Skeletal muscle tissue (tissue), 4 donors: ENCODE data around the gene SOCS7. TPM values are rescaled to one million over a fixed set of nuclear protein-coding genes. Genes with fewer than 3 reads are reported as not detected.

Experiments
- H3K27ac ChIP-seq: one replicate; pipeline ENCODE4 v1.7.0; 2013; ENCODE audit warnings: mild to moderate bottlenecking, low read depth, low read length, inconsistent platforms
- H3K27me3 ChIP-seq, 3 donors: one replicate each; pipeline ENCODE4 v1.7.0; 2013; ENCODE audit warnings: low read length in 3 of 3; ENCODE audit not compliant: control insufficient read depth in 3 of 3, insufficient read depth in 3 of 3
- H3K36me3 ChIP-seq, 3 donors: one replicate each; pipeline ENCODE4 v1.7.0; 2013; ENCODE audit warnings: low read length in 3 of 3; ENCODE audit not compliant: control insufficient read depth in 3 of 3, insufficient read depth in 3 of 3
- H3K4me1 ChIP-seq, 3 donors: one replicate each; pipeline ENCODE4 v1.7.0; 2013; ENCODE audit warnings: low read length in 3 of 3, mild to moderate bottlenecking in 3 of 3; ENCODE audit not compliant: control insufficient read depth in 3 of 3, insufficient read depth in 3 of 3
- H3K4me3 ChIP-seq, 3 donors: one replicate each; pipeline ENCODE4 v1.7.0; 2013; ENCODE audit warnings: low read length in 3 of 3
- H3K9ac ChIP-seq, 3 donors: one replicate each; pipeline ENCODE4 v1.7.0; 2013; ENCODE audit warnings: low read length in 3 of 3, mild to moderate bottlenecking in 3 of 3, moderate library complexity in 2 of 3, low read depth in 1 of 3
- H3K9me3 ChIP-seq, 3 donors: one replicate each; pipeline ENCODE4 v1.7.0; 2013; ENCODE audit warnings: low read length in 3 of 3; ENCODE audit not compliant: control insufficient read depth in 3 of 3
- total RNA-seq: library from RNA; depleted of rRNA; stranded (reverse); fragments of >200 nt; gene quantifications from one replicate; pipeline ENCODE4 v1.2.3, GENCODE V29; 2014
- donor health status: Osteomylitis.

SOCS7 gene
- total RNA-seq, 1 donor from 2014 or later = 13.0 TPM

DNA sequence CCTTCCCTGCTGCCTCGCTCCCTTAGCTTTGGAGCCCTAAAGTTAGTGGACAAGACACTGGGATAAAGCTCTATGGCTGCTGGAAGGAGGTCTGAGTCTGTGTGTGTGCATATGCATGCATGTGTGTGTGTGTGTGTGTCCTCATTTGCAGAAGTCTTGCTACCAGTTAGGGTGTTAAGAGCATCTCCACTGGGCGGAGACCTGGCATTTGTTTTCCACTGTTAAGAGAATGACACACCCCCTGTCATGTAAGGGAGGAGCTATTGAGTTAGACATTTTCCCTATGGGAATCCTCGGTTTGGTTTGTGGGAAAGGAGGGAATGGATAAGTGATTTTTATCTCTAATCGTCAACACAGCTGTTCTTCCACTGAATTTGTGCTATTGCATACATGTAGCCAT lies 51.8 kb downstream of the SOCS7 start:
- Histone ChIP-seq H3K4me1 (peaks cover 0 to 2% (median 0%) of the 10 kb centered on the region in 3 donors), H3K36me3 (peaks cover 37 to 43% (median 41%) of the 10 kb centered on the region in 3 donors), H3K9ac (no peak overlapping the region), H3K27ac (no peak overlapping the region), H3K27me3 (no peaks in the 10 kb centered on the region), H3K9me3 (no peaks in the 10 kb centered on the region), H3K4me3 (no peak overlapping the region)

DNA sequence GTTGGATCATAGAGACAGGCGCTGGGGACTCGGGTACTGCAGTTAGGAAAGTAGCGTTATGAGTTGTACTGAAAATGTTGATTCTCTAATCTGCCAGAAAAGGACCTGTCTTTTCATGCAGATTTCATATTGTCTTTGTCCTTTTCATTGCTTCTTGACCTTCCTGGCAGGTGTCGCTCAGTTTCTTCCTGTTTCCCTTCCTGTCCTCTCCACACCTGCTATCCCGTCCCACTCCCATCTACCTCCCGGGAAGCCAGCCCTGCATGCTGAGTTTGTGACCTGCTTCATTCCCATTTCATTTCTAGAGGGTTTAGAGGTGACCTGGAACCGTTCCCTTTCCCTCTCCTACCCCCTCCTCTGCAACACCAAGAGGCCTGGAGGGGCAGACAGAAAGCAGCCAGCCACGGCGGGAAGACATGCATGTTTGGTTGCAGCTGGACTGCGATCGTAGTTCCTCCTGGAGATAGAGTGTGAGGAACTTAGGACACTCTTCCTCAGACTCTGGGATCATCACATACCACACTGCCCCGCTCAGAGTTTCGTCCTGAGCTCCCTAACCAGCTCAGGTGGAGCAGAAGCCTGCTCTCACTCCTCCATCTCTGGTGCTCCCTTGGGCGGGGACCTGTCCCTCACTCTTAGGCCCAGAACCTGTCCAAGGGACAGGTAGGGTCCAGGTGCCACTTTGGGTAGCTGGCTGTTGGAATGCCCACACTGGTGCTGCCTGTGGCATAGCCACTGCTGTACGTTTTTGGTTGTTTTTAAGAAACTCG lies 52.7 kb downstream of the SOCS7 start:
- H3K4me1 ChIP-seq = peaks cover 0 to 2% (median 0%) of the 10 kb centered on the region in 3 donors
- no peak overlapping the region for H3K4me3 ChIP-seq
- H3K27ac ChIP-seq = no peak overlapping the region
- peaks cover 34 to 38% (median 38%) of the 10 kb centered on the region in 3 donors for H3K36me3 ChIP-seq
- H3K27me3 ChIP-seq = no peaks in the 10 kb centered on the region
- H3K9ac ChIP-seq = no peak overlapping the region
- no peaks in the 10 kb centered on the region for H3K9me3 ChIP-seq

DNA sequence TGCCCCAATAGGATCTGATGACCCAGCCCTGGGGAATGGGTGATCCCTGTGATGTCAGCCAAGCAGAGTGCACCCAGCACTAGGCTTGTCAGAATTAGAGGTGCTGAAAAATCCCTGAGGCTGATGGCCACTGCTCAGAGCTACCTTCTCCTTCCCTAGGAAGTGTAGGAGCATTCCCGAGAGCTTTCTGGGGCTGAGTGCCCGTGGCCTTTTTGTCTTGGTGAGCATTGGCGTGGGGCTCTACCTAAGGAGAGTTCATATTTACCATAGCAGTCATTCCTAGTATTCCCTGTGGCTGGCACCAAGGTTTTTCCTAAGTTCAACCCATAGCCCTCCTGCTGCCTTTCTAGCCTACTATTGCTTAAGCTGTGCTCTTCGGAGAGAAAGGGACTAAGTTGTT lies 54.0 kb downstream of the SOCS7 start:
- H3K27me3 ChIP-seq = peaks cover 0 to 4% (median 0%) of the 10 kb centered on the region in 3 donors
- no peaks in the 10 kb centered on the region for H3K9me3 ChIP-seq
- H3K27ac ChIP-seq = no peak overlapping the region
- H3K36me3 ChIP-seq = peaks cover 21 to 25% (median 25%) of the 10 kb centered on the region in 3 donors
- H3K4me1 ChIP-seq = peaks cover 0 to 2% (median 0%) of the 10 kb centered on the region in 3 donors
- no peak overlapping the region for H3K4me3 ChIP-seq
- no peak overlapping the region for H3K9ac ChIP-seq

DNA sequence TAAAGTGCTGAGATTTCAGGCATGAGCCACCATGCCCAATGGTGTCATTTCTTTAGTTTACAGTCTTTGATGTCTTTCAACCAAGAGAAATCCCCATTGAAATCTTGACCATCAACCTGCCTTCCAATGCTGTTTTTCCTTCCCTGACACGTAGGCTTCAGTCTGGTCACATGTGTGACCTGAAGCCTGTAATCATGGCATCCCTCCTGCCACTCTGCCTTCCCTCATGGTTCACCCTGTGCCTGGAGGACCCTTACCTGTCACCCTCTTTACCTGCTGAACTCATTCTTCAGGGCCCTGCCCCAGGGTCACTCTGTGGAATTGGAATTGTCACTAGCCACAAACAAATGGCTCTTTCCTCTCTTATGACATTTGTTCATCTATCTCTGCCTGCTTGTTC lies 58.6 kb downstream of the SOCS7 start:
- Histone ChIP-seq H3K4me1 (peaks cover 5 to 8% (median 6%) of the 10 kb centered on the region in 3 donors), H3K36me3 (no peaks in the 10 kb centered on the region), H3K4me3 (no peak overlapping the region), H3K27me3 (peaks cover 0 to 4% (median 0%) of the 10 kb centered on the region in 3 donors), H3K27ac (no peak overlapping the region), H3K9me3 (no peaks in the 10 kb centered on the region), H3K9ac (no peak overlapping the region)

DNA sequence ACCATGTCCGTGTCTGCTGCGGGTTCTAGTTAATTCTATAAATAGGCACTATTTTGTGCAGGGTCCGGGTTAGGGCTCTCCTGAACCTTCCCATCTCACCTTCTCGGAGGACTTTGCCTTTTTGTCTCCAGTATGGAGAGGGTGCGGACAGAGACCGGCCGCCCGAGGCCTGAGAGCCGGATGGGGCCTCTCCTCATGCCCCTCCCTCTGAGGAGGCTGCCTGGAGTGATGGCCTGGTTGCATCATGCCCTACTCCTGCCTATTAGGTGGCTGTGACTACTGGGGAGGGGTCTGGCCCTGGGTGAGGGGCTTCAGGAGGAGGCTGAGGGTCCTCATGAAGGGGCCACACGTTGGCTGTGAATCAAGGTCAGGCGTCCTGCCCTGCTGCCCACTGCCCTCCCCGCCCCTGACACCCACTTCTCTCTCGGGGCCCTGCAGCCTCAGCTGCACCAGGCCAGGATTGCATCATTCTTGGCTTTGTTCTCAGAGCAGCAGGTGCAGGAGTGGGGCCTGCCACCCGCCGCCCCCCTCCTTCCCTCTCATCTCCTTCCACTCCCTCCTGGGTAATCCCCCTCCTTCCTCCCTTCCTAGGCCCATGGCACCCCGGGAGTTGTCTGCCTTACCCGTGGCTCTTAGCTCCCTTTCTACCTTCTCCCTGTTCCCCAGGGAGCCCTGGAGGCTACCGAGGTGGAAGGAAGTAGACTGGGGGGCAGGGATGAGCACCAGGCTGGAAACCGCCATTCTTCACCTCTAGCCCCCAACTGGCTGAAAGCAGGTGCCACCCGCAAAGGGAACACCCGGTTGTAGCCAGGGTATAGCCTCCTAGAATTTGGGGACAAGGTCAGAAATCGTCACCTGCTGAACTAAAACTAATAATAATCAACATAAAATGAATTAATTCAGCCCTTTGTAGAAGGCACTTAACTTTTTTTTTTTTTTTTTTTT lies 63.9 kb downstream of the SOCS7 start:
- Histone ChIP-seq H3K4me3 (peak overlapping the region in 2 of 3 donors; percentile 60 to 63), H3K27me3 (peaks cover 18 to 21% (median 19%) of the 10 kb centered on the region in 3 donors), H3K9me3 (no peaks in the 10 kb centered on the region), H3K36me3 (no peaks in the 10 kb centered on the region), H3K27ac (peak overlapping the region; percentile 13), H3K9ac (peak overlapping the region; percentile 20 to 73 (median 65)), H3K4me1 (peaks cover 14 to 28% (median 27%) of the 10 kb centered on the region in 3 donors)

DNA sequence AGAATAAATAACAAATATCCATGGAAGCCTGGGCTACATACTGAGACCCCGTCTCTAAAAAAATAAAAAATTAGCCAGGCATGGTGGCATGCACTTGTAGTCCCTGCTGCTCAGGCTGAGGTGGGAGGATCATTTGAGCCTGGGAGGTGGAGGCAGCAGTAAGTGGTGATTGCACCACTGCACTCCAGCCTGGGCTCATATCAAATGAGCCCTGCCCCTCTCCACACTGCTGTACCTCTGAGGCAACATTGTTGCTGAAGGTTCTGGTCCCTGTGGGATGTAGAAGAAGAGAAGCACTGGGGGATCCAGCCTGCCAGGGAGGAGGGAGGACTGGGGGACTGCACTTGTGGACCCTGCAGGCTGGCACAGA lies 65.2 kb downstream of the SOCS7 start:
- Histone ChIP-seq H3K9me3 (no peaks in the 10 kb centered on the region), H3K36me3 (no peaks in the 10 kb centered on the region), H3K4me1 (peaks cover 25 to 39% (median 38%) of the 10 kb centered on the region in 3 donors), H3K27me3 (peaks cover 18 to 24% (median 21%) of the 10 kb centered on the region in 3 donors), H3K9ac (no peak overlapping the region), H3K4me3 (no peak overlapping the region), H3K27ac (no peak overlapping the region)

DNA sequence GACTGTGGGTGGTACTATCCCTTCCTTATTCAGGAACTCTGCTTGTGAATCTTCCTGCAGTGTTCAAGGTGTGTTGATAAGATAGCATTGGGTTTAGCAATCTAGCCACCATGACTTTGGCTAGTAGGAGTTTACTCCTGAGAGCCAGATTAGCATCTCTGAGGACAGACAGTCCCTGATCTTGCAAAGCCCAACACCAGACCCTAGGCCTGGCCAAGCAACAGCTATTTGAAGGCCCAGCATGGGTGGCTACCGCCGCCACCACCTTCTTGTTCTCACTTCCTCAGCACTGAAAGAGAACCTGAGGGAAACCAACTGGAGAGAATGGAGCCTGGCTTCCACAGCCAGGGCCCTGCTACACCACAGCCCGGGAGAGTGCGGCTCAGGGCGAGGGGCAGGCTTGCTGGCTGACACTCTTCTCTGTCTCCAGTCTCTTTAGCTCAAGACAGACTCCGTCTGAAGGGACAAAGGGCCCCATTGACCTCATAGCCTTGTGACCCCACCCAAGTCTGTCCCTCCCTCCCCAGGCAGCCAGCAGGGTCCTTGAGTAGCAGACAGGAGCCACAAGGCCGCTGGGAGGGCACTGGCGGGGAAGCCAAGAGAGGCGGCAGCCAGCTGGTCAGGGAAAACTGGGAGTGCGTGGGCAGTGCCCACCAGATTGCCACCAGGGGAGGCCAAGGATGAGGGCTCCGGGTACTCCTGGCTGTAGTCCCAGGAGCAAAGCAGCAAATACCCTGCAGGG lies 65.7 kb downstream of the SOCS7 start:
- peaks cover 25 to 40% (median 38%) of the 10 kb centered on the region in 3 donors for H3K4me1 ChIP-seq
- H3K9ac ChIP-seq = no peak overlapping the region
- H3K27ac ChIP-seq = no peak overlapping the region
- H3K4me3 ChIP-seq = no peak overlapping the region
- H3K9me3 ChIP-seq = no peaks in the 10 kb centered on the region
- H3K27me3 ChIP-seq = peaks cover 18 to 24% (median 21%) of the 10 kb centered on the region in 3 donors
- no peaks in the 10 kb centered on the region for H3K36me3 ChIP-seq

DNA sequence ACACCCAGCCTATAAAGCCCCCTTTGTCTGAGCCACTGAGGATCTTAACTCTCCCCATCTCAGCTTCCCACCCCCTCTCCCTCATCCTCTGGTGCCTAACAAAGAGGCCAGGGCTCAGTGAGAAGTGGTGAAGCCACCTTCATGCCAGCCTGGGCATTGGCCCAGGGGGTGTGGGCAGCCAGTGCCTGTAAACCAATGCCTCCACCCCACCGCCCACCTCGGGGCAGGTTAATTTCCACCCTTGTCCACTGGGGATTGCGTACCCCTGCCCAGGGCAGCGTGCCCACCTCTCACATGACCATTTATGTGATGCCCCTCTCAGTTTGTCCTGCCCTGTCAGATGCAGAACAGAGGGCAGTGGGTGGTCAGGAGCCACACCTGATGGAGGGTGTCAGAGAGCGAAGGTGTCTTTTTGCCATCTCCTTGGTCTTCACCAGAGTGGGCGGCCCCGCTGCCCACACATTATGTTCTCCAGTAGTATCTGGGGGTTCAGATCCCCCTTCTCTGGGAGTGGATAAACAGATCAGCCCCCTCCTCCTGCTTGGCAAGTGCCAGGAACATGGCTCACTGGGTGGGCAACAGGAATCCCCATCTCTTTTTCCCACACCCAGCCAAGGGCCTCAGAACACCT lies 66.5 kb downstream of the SOCS7 start:
- peak overlapping the region in 1 of 3 donors; percentile 45 for H3K9ac ChIP-seq

More for the DNA sequence above, 66.5 kb downstream of the SOCS7 start:
- Histone ChIP-seq H3K4me3 (no peak overlapping the region), H3K36me3 (no peaks in the 10 kb centered on the region), H3K9me3 (no peaks in the 10 kb centered on the region), H3K4me1 (peaks cover 25 to 40% (median 38%) of the 10 kb centered on the region in 3 donors), H3K27ac (no peak overlapping the region), H3K27me3 (peaks cover 18 to 24% (median 21%) of the 10 kb centered on the region in 3 donors)
